Tibial nerve (tissue), 4 donors: ENCODE data around the gene KRTAP26-1. TPM values are rescaled to one million over a fixed set of nuclear protein-coding genes. Genes with fewer than 3 reads are reported as not detected.

Source experiments
- DNase-seq, 2 donors: peaks; one replicate each; pipeline ENCODE4 v3.0.0-alpha.2; 2019; ENCODE audit warnings: low spot score in 2 of 2
- H3K27ac ChIP-seq, 4 donors: fragments of 200-600 bp; sonication (generic) in 3 of 4; one replicate each; pipeline ENCODE4 v1.5.1; 2017 to 2019; ENCODE audit warnings: mild to moderate bottlenecking in 1 of 4
- H3K27me3 ChIP-seq, 2 donors: fragments of 200-600 bp; sonication (generic) in 1 of 2; one replicate each; pipeline versions ENCODE4 v1.5.1 to v1.6.0; 2017 to 2019
- H3K36me3 ChIP-seq, 3 donors: fragments of 200-600 bp; sonication (generic); one replicate each; pipeline ENCODE4 v1.5.1; 2018 to 2019
- H3K4me1 ChIP-seq, 4 donors: fragments of 200-600 bp; sonication (generic) in 3 of 4; one replicate each; pipeline ENCODE4 v1.5.1; 2017 to 2019
- H3K4me3 ChIP-seq, 4 donors: fragments of 200-600 bp; sonication (generic) in 3 of 4; one replicate each; pipeline ENCODE4 v1.5.1; 2017 to 2019; ENCODE audit warnings: mild to moderate bottlenecking in 1 of 4, moderate library complexity in 1 of 4
- H3K9me3 ChIP-seq, 4 donors: fragments of 200-600 bp; sonication (generic) in 3 of 4; one replicate each; pipeline ENCODE4 v1.5.1; 2017 to 2019
- CTCF ChIP-seq, 5 experiments: fragments of 200-600 bp in 3 of 5; fragments of 450-650 bp in 2 of 5; sonication (generic) in 3 of 5; IDR thresholded peaks; one replicate each; pipeline ENCODE4 v1.5.1; 2016 to 2019; ENCODE audit warnings: antibody characterized with exemption in 5 of 5, mild to moderate bottlenecking in 3 of 5, moderate library complexity in 2 of 5
- EP300 ChIP-seq, 2 donors: sonication (generic); formaldehyde crosslinking; IDR thresholded peaks; one replicate each; pipeline ENCODE4 v1.6.1; 2017; ENCODE audit warnings: antibody characterized with exemption in 2 of 2, mild to moderate bottlenecking in 1 of 2
- POLR2A ChIP-seq, 2 donors: fragments of 450-650 bp; IDR thresholded peaks; one replicate each; pipeline ENCODE4 v1.6.1; 2017; ENCODE audit warnings: antibody characterized with exemption in 2 of 2, mild to moderate bottlenecking in 2 of 2, moderate library complexity in 2 of 2
- WGBS, 2 donors: methylation state at CpG; one replicate each; pipeline ENCODE4 v1.1.5; 2018; 5-methylcytosine and 5-hydroxymethylcytosine counted together
- total RNA-seq, 4 donors: library from RNA; depleted of rRNA; stranded (reverse); fragments of >200 nt; gene quantifications; one replicate each; pipeline ENCODE4 v1.1.0, GENCODE V29; 2016

KRTAP26-1 gene
- total RNA-seq, 4 donors from 2014 or later, result not detected

GRCh38 chr21:30326390-30326789 lies 6.3 kb upstream of the KRTAP26-1 start:
- peaks cover 0 to 16% (median 0%) of the 10 kb centered on the region in 4 donors for H3K9me3 ChIP-seq
- TF ChIP-seq EP300 (IDR thresholded peaks at IDR 0.05), result no peak
- no peak for TF ChIP-seq POLR2A (IDR thresholded peaks at IDR 0.05)
- TF ChIP-seq CTCF (IDR thresholded peaks at IDR 0.05), result no peak
- no peaks in the 10 kb centered on the region for H3K27me3 ChIP-seq
- H3K4me3 ChIP-seq, result no peak overlapping the region
- H3K27ac ChIP-seq, result no peak overlapping the region
- no peaks in the 10 kb centered on the region for H3K4me1 ChIP-seq
- no peak for DNase-seq
- H3K36me3 ChIP-seq, result no peaks in the 10 kb centered on the region

- no peaks in the 10 kb centered on the region for H3K9me3 ChIP-seq
- WGBS, 2 donors, result 89 to 92% methylated on average over 2 of the region's 2 CpGs
- no peak for DNase-seq
- TF ChIP-seq CTCF (IDR thresholded peaks at IDR 0.05) (no peak), EP300 (IDR thresholded peaks at IDR 0.05) (no peak), POLR2A (IDR thresholded peaks at IDR 0.05) (no peak)
- no peaks in the 10 kb centered on the region for H3K27me3 ChIP-seq
- no peaks in the 10 kb centered on the region for H3K4me1 ChIP-seq
- no peak overlapping the region for H3K4me3 ChIP-seq
- H3K27ac ChIP-seq, result no peak overlapping the region
- no peaks in the 10 kb centered on the region for H3K36me3 ChIP-seq
Measured at GRCh38 chr21:30315701-30316100, 4.4 kb downstream of the KRTAP26-1 start.

GRCh38 chr21:30306884-30307283 lies 13.2 kb downstream of the KRTAP26-1 start:
- no peak overlapping the region for H3K27ac ChIP-seq
- H3K4me3 ChIP-seq, result no peak overlapping the region
- WGBS, 2 donors, result 77 to 84% methylated on average over 2 of the region's 2 CpGs
- H3K9me3 ChIP-seq, result no peaks in the 10 kb centered on the region
- no peak for TF ChIP-seq POLR2A (IDR thresholded peaks at IDR 0.05)
- no peak for TF ChIP-seq EP300 (IDR thresholded peaks at IDR 0.05)
- TF ChIP-seq CTCF (IDR thresholded peaks at IDR 0.05), result no peak
- H3K36me3 ChIP-seq, result no peaks in the 10 kb centered on the region
- DNase-seq, result no peak
- H3K4me1 ChIP-seq, result no peaks in the 10 kb centered on the region
- no peaks in the 10 kb centered on the region for H3K27me3 ChIP-seq

GRCh38 chr21:30305136-30305535 lies 15.0 kb downstream of the KRTAP26-1 start:
- peaks cover 0 to 7% (median 0%) of the 10 kb centered on the region in 4 donors for H3K9me3 ChIP-seq
- no peaks in the 10 kb centered on the region for H3K36me3 ChIP-seq
- no peak overlapping the region for H3K4me3 ChIP-seq
- no peak overlapping the region for H3K27ac ChIP-seq
- DNase-seq, result no peak
- H3K27me3 ChIP-seq, result no peaks in the 10 kb centered on the region
- no peaks in the 10 kb centered on the region for H3K4me1 ChIP-seq
- TF ChIP-seq CTCF (IDR thresholded peaks at IDR 0.05), result no peak
- 9 to 27% methylated on average over 1 of the region's 1 CpG for WGBS, 2 donors

GRCh38 chr21:30289215-30289614 lies 30.9 kb downstream of the KRTAP26-1 start, which contains the start of gene KRTAP25-1:
Gene KRTAP25-1, minus strand, starts transcription at chr21:30289514. Its CDS starts 24 bp downstream, at chr21:30289490.
- H3K4me3 ChIP-seq, result no peak within 1 kb of the TSS
- DNase-seq, result no peak
- no peaks in the 10 kb centered on the region for H3K4me1 ChIP-seq
- H3K27me3 ChIP-seq, result no peaks in the 10 kb centered on the region
- peaks cover 0 to 3% (median 0%) of the 10 kb centered on the region in 4 donors for H3K9me3 ChIP-seq
- 85 to 96% methylated on average over 2 of the region's 2 CpGs for WGBS, 2 donors
- no peak within 1 kb of the TSS for H3K27ac ChIP-seq
- H3K36me3 ChIP-seq, result no peaks in the 10 kb centered on the region
- TF ChIP-seq EP300 (IDR thresholded peaks at IDR 0.05), result no peak

- Histone ChIP-seq H3K4me1 (no peaks in the 10 kb centered on the region), H3K9me3 (peaks cover 0 to 3% (median 0%) of the 10 kb centered on the region in 4 donors), H3K4me3 (no peak within 1 kb of the TSS), H3K27ac (no peak within 1 kb of the TSS), H3K36me3 (no peaks in the 10 kb centered on the region), H3K27me3 (no peaks in the 10 kb centered on the region)
- DNase-seq, result no peak
- TF ChIP-seq EP300 (IDR thresholded peaks at IDR 0.05) (no peak), POLR2A (IDR thresholded peaks at IDR 0.05) (no peak), CTCF (IDR thresholded peaks at IDR 0.05) (no peak)
- WGBS, 2 donors, result 50 to 65% methylated on average over 3 of the region's 3 CpGs
Measured at GRCh38 chr21:30282850-30283249, 37.3 kb downstream of the KRTAP26-1 start, which contains the start of gene KRTAP24-1. Gene KRTAP24-1, minus strand, starts transcription at chr21:30282950. Its CDS starts 18 bp downstream, at chr21:30282932.
